Smooth muscle cell of the brain vasculature (primary cell): ENCODE data around the gene NPW.

Experiments used
- DNase-seq: peaks from one replicate; pipeline ENCODE4 v3.0.0-alpha.2; 2012; ENCODE audit warnings: low read depth, low spot score

Gene NPW

GRCh38 chr16:2019518-2019920 lies at the start of gene NPW:
NPW (plus strand) TSS chr16:2019785.
- no peak for DNase-seq

GRCh38 chr16:1971796-1972489 lies 47.6 kb upstream of the NPW start, which contains the start of gene TBL3:
TBL3 (plus strand) TSS chr16:1972053; CDS start chr16:1972165, 112 bp downstream.
- DNase-seq = peak; percentile 83

- no peak for DNase-seq
Measured at GRCh38 chr16:1972490-1972877, 47.1 kb upstream of the NPW start.

GRCh38 chr16:1973461-1974156 lies 46.0 kb upstream of the NPW start:
- DNase-seq = no peak

GRCh38 chr16:1974157-1975070 lies 45.2 kb upstream of the NPW start:
- DNase-seq = no peak

GRCh38 chr16:1975432-1976215 lies 44.0 kb upstream of the NPW start:
- no peak for DNase-seq

GRCh38 chr16:1976216-1976520 lies 43.4 kb upstream of the NPW start:
- no peak for DNase-seq

GRCh38 chr16:1976951-1977874 lies 42.4 kb upstream of the NPW start:
- no peak for DNase-seq

- DNase-seq = no peak
Measured at GRCh38 chr16:1977875-1978268, 41.7 kb upstream of the NPW start.

- no peak for DNase-seq
Measured at GRCh38 chr16:1978476-1979120, 41.0 kb upstream of the NPW start.

GRCh38 chr16:1979271-1980029 lies 40.1 kb upstream of the NPW start:
- no peak for DNase-seq

GRCh38 chr16:1980030-1980769 lies 39.4 kb upstream of the NPW start:
- DNase-seq = no peak

GRCh38 chr16:1980770-1981087 lies 38.9 kb upstream of the NPW start:
- DNase-seq = no peak

GRCh38 chr16:1981398-1981836 lies 38.2 kb upstream of the NPW start, which contains the start of gene NOXO1:
NOXO1 (minus strand) TSS chr16:1981469; CDS start chr16:1981179, 290 bp downstream.
- DNase-seq = no peak

- DNase-seq = no peak
Measured at GRCh38 chr16:1982013-1982433, 37.6 kb upstream of the NPW start.

GRCh38 chr16:1982991-1983543 lies 36.5 kb upstream of the NPW start:
- no peak for DNase-seq

- peak; percentile 68 for DNase-seq
Measured at GRCh38 chr16:1983544-1984346, 35.8 kb upstream of the NPW start, which contains the start of gene GFER. GFER (plus strand) TSS chr16:1984193; CDS start chr16:1984219, 26 bp downstream.
